Activated effector memory CD4-positive, alpha-beta T cell treated with Interleukin-2 at 50 U/mL for 16 hours (primary cell): Measurements from ENCODE around the gene RSRC1.
"Not testable (repeated sequence)": the region's sequence is repeated elsewhere in the genome, so short reads cannot be mapped to it uniquely, and the experiment has no call there.

Source experiments
- DNase-seq: peaks from one replicate; pipeline ENCODE4 v3.0.0-alpha.2; 2020

The RSRC1 gene

GRCh38 chr3:158101335-158102241 is 8.3 kb upstream of the RSRC1 start:
- DNase-seq, result no peak

- no peak for DNase-seq
Measured at GRCh38 chr3:158102242-158103080, 7.4 kb upstream of the RSRC1 start.

GRCh38 chr3:158103081-158103886 is 6.6 kb upstream of the RSRC1 start:
- DNase-seq, result no peak

GRCh38 chr3:158103887-158104327 is 6.0 kb upstream of the RSRC1 start:
- DNase-seq, result no peak

GRCh38 chr3:158104431-158104921 is 5.4 kb upstream of the RSRC1 start:
- DNase-seq, result no peak

- DNase-seq, result no peak
Measured at GRCh38 chr3:158105119-158105709, 4.7 kb upstream of the RSRC1 start.

GRCh38 chr3:158105710-158106253 is 4.1 kb upstream of the RSRC1 start:
- DNase-seq, result no peak

GRCh38 chr3:158106766-158107471 is 3.0 kb upstream of the RSRC1 start:
- DNase-seq, result no peak

- DNase-seq, result no peak
Measured at GRCh38 chr3:158107605-158108444, 2.1 kb upstream of the RSRC1 start.

GRCh38 chr3:158108445-158108985 is 1.4 kb upstream of the RSRC1 start:
- no peak for DNase-seq

- no peak for DNase-seq
Measured at GRCh38 chr3:158109295-158109803, 540 bp upstream of the RSRC1 start.

GRCh38 chr3:158110658-158111018 is 749 bp downstream of the RSRC1 start:
- DNase-seq, result no peak

GRCh38 chr3:158111861-158112260 is 2.0 kb downstream of the RSRC1 start:
- DNase-seq, result no peak

GRCh38 chr3:158113595-158113994 is 3.7 kb downstream of the RSRC1 start:
- DNase-seq, result not testable (repeated sequence)

GRCh38 chr3:158120330-158120729 is 10.4 kb downstream of the RSRC1 start:
- DNase-seq, result no peak

GRCh38 chr3:158121295-158121694 is 11.4 kb downstream of the RSRC1 start:
- no peak for DNase-seq

- DNase-seq, result not testable (repeated sequence)
Measured at GRCh38 chr3:158122721-158123120, 12.8 kb downstream of the RSRC1 start.

GRCh38 chr3:158127250-158128219 is 17.6 kb downstream of the RSRC1 start:
- DNase-seq, result no peak

GRCh38 chr3:158128755-158129154 is 18.9 kb downstream of the RSRC1 start:
- no peak for DNase-seq
